Activated CD4-positive, alpha-beta T cell treated with anti-CD3 and anti-CD28 coated beads for 1 hour (primary cell): ENCODE data around the gene SOS1.
"Not testable (repeated sequence)": the region's sequence is repeated elsewhere in the genome, so short reads cannot be mapped to it uniquely, and the experiment has no call there.

Source experiments
- DNase-seq: peaks from one replicate; pipeline ENCODE4 v3.0.0-alpha.2; 2020

The SOS1 gene

DNA sequence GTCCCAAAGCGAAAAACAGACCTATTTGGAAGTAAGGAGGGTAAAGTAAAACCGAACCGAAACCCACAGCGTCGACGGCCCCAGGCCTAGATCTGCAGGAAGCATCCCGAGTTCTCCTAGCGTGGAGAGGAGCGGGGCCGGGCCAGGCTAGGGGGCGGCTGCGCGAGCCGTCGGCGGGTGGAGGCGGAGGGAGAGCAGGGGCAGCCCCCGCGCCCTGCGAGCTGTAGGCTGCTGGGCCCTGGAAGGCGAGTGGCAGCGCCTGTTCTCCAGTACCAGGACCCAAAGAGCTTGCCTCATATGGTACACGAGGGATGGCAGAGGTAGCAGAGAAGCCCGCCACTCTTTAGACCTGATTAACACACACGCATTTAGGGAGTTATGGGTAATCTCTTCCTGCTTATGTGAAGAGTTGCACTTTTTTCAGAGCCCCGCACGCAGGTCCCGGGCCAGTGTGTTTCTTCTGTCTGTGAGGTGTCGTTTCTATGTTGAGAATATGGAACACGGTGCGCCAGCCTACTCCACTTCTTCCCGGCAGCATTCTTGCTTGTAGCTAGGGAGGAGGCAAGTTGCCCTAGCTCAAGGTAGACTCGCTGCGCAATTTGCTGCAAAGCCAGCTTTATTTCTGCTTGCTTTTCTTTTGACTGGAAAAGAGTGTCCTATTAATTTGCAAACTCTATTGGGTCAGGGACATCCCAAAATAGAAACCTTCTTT, 160.1 kb downstream of the SOS1 start:
- DNase-seq = no peak

DNA sequence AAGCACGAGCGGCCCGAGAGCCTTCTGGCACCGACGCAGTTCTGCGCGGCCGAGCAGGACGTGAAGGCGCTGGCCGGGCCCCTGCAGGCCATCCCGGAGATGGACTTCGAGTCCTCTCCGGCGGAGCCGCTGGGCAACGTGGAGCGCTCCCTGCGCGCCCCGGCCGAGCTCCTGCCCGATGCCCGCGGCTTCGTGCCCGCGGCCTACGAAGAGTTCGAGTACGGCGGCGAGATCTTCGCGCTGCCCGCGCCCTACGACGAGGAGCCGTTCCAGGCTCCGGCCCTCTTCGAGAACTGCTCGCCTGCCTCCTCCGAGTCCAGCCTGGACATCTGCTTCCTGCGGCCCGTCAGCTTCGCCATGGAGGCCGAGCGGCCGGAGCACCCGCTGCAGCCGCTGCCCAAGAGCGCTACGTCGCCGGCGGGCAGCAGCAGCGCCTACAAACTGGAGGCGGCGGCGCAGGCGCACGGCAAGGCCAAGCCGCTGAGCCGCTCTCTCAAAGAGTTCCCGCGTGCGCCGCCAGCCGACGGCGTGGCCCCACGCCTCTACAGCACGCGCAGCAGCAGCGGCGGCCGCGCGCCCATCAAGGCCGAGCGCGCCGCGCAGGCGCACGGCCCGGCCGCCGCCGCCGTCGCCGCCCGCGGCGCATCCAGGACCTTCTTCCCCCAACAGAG, 160.8 kb downstream of the SOS1 start:
- DNase-seq = peak; percentile 40

- DNase-seq = no peak
Observed at GRCh38 chr2:38959466-38959865, 161.4 kb downstream of the SOS1 start.

DNA sequence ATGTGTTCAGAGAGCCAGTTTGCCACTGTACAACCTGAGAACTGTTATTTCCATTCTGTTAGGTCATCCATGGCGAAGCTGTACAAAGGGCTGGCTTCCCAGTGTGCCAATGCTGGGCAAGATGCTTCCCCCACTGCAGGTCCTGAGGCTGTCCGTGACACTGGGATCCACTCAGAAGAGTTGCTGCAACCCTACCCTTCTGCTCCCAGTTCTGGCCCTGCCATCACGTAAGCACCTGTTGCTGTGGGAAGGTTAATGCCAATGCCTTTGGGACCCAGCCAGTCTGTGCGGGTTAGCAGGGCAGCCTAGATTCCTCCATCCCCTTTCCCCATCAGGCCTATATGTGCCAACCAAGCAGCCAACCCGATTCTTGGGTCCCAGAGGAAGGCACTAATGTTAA, 162.9 kb downstream of the SOS1 start:
- DNase-seq = no peak

DNA sequence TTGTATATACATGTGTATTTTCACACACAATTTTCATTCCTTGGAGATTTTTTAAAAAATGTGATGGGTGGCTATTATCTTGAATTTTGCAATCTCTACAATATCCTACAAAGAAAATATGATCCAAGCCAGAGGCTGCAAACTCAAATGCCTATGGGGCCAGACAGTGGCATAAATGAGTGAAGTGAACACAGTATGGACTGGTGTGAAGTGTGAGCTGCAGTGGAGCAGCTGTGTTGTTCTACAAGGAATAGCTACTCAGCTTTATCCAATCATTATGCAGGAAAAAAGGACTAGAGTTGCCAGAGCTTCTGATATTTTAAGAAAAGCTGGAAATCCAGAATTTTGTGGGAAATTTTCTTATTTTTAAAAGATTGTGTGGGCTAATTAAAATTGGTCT, 169.1 kb downstream of the SOS1 start:
- no peak for DNase-seq

GRCh38 chr2:38948995-38949394, 171.9 kb downstream of the SOS1 start:
- DNase-seq = no peak

GRCh38 chr2:38948387-38948882, 172.4 kb downstream of the SOS1 start:
- DNase-seq = no peak

- peak; percentile 34 for DNase-seq
Observed at GRCh38 chr2:38947241-38948239, 173.3 kb downstream of the SOS1 start.

DNA sequence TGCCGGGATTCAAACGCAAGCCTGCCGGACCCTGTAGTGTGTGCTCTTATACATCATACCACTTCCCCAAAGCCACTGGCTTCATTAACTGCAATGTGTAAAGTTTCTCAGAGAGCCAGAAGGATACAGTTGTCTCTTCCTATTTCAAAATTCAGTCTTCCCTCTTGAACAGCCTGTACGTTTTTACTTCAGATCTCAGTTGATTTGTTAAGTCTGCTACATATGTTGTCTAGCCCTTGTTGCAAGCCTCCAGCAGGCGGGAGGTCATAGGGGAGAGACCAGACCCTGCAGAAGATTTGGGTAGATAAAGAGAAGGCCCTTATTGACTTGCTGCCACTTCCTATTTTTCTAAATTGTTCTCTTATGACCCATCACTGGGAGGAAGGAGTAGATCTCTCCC, 174.9 kb downstream of the SOS1 start:
- no peak for DNase-seq

GRCh38 chr2:38945372-38945771, 175.5 kb downstream of the SOS1 start:
- no peak for DNase-seq

GRCh38 chr2:38943784-38944183, 177.1 kb downstream of the SOS1 start:
- DNase-seq = no peak

DNA sequence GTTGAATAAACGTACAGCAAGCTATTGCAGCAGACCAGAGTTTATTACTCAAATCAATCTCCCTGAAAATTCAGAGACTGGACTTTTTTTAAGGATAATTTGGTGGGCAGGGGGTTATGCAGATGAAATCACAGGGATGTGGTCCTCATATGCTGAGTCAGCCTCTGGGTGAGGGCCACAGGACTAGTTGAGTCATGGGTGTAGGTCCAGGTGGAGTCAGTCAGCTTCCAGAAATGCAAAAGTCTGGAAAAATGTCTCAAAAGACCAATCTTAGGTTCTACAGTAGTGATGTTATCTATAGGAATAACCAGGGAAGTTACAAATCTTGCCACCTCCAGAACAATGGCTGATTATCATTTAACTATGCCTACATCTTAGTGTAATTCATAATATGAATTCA, 180.1 kb downstream of the SOS1 start:
- no peak for DNase-seq

DNA sequence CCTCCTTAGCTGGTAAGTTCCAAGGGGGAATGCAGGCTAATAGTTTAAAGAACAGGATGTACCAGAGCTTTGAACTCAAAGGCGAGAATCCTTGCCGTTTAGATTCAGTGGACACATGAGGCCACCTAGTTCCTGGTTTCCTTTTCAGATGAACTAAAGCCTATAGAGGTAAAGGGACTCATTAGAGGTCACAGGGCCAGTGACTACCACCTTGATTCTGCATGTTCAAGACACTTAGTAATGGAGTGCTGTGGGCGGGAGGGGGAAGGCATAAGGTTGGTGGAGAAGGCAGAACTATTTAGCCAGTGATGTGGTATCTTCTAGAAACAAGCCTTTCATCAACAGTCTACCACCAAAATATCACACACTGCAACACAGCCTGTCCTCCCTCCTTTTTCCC, 183.3 kb downstream of the SOS1 start:
- no peak for DNase-seq

DNA sequence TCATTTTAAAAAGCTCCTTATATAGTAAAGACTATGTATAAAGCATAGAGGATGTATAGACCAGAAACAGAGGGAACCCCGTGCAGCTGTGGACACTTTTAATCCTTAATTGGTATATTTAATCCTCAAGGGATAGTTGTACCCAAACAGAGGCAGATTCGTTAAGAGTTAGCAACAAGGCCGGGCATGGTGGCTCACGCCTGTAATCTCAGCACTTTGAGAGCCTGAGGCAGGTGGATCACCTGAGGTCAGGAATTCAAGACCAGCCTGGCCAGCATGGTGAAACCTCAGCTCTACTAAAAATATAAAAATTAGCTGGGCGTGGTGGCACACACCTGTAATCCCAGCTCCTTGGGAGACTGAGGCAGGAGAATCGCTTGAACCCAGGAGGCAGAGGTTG, 184.3 kb downstream of the SOS1 start:
- DNase-seq = not testable (repeated sequence)

DNA sequence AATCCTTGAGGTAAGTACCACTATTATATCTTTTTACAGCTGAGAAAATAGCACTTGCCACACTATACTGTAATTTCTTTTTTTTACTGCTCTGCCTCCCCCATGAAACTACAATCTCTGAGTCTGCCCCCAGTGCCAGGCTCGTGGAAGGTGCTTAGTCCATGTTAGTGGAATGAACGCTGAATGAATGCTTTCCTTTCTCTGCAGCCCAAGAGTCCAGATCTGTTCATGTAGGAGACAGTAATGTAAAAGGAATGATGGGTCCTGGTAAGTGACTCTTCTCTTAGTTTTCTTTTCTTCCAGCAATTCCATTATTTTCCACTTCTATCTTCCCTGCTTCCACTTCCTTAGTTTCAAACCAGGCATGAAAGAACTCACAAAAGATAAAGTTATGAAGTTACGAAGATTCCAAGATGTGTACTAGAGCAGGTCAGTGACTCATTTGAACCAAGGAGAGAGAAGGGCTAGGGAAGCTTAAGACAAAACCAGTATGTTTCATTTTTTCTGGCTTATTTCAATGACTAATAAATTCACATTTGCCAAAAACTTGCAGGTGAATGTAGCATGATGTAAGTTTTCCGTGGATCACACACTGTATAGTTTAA, 185.2 kb downstream of the SOS1 start:
- DNase-seq = no peak

GRCh38 chr2:38934742-38935141, 186.1 kb downstream of the SOS1 start:
- DNase-seq = no peak

- DNase-seq = no peak
Observed at GRCh38 chr2:38933653-38934052, 187.2 kb downstream of the SOS1 start.

GRCh38 chr2:38932586-38932985, 188.3 kb downstream of the SOS1 start:
- DNase-seq = no peak
